Measurements from ENCODE around the gene ZNF92.
"Not testable (repeated sequence)": the region's sequence is repeated elsewhere in the genome, so short reads cannot be mapped to it uniquely, and the experiment has no call there.

Gene ZNF92

DNA sequence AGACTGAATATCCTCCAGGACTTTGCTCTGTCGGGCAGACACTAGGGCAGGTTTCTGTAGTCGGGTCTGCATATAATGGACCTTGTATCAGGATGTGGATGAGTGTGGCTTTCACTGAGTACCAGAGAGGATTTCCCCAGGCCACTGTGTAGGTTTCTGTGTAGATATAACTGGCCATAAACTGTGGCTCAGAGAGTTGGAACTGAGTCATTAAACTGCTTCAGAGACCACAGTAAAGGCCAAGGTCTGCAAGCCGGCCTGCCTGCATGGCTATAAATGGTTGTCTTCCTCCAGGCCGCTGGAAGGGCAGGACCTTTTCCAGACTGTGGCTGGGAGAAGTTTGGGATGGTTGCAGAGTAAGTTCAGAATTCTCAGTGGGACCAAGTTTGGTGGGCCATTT lies 16.9 kb downstream of the ZNF92 start:
- Histone ChIP-seq H3K36me3 (ENCODE audit: insufficient read depth, low read length) (peaks cover 95% of the 10 kb centered on the region), H4K20me1 (ENCODE audit: insufficient read depth, low read length) (no peaks in the 10 kb centered on the region), H3K27me3 (ENCODE audit: insufficient read depth, low read length) (no peaks in the 10 kb centered on the region), H2AFZ (ENCODE audit: low read length) (no peak overlapping the region), H3K9me2 (ENCODE audit: low read depth, low read length) (no peaks in the 10 kb centered on the region), H3K27ac (ENCODE audit: low read depth, low read length, poor library complexity, severe bottlenecking) (no peak overlapping the region), H3K9me3 (ENCODE audit: low read length) (peaks cover 9% of the 10 kb centered on the region), H3K79me2 (ENCODE audit: insufficient read depth, low read length) (peaks cover 77% of the 10 kb centered on the region), H3F3A (ENCODE audit: insufficient read depth, low read length) (no peaks in the 10 kb centered on the region), H3K4me2 (ENCODE audit: low read length) (no peak overlapping the region), H3K4me1 (ENCODE audit: insufficient read depth, low read length, severe bottlenecking) (no peaks in the 10 kb centered on the region), H3K9ac (ENCODE audit: low read length) (no peak overlapping the region), H3K4me3 (ENCODE audit: low read depth, low read length, poor library complexity, severe bottlenecking) (no peak overlapping the region)
- no peak for TF ChIP-seq EZH2 (IDR thresholded peaks at IDR 0.05; ENCODE audit: borderline replicate concordance, low read length)
- TF ChIP-seq CTCF (IDR thresholded peaks at IDR 0.05; ENCODE audit: low read length), result no peak

DNA sequence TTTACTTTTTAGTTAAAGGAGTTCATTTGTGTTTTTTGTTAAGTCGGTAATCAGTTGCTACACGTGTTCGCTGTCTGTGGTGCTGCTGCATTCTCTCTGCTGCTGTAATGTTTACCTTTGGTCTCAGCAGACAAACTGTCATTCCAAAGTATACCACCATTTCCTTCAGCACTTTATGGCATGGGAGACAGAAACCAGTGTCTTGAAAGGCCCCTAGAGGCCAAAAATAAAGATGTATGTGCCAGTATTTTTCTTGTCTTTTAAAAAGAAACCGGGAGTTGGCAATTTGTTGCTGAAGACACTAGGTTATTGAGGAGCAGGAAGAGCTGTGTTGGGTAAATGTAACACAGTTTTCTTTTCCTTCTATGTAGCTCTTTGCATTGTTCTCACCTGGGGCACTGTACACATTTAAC lies 24.1 kb downstream of the ZNF92 start:
- no peak overlapping the region for H3K4me3 ChIP-seq (ENCODE audit: low read depth, low read length, poor library complexity, severe bottlenecking)
- no peak overlapping the region for H3K27ac ChIP-seq (ENCODE audit: low read depth, low read length, poor library complexity, severe bottlenecking)
- no peak overlapping the region for H2AFZ ChIP-seq (ENCODE audit: low read length)
- H3K27me3 ChIP-seq (ENCODE audit: insufficient read depth, low read length), result no peaks in the 10 kb centered on the region
- peaks cover 46% of the 10 kb centered on the region for H3K9me3 ChIP-seq (ENCODE audit: low read length)
- peaks cover 83% of the 10 kb centered on the region for H3K36me3 ChIP-seq (ENCODE audit: insufficient read depth, low read length)
- no peaks in the 10 kb centered on the region for H4K20me1 ChIP-seq (ENCODE audit: insufficient read depth, low read length)
- H3K9me2 ChIP-seq (ENCODE audit: low read depth, low read length), result no peaks in the 10 kb centered on the region
- peaks cover 48% of the 10 kb centered on the region for H3K79me2 ChIP-seq (ENCODE audit: insufficient read depth, low read length)
- H3F3A ChIP-seq (ENCODE audit: insufficient read depth, low read length), result no peaks in the 10 kb centered on the region
- H3K4me2 ChIP-seq (ENCODE audit: low read length), result no peak overlapping the region
- H3K9ac ChIP-seq (ENCODE audit: low read length), result no peak overlapping the region
- TF ChIP-seq CTCF (IDR thresholded peaks at IDR 0.05; ENCODE audit: low read length) (no peak), EZH2 (IDR thresholded peaks at IDR 0.05; ENCODE audit: borderline replicate concordance, low read length) (no peak)
- no peaks in the 10 kb centered on the region for H3K4me1 ChIP-seq (ENCODE audit: insufficient read depth, low read length, severe bottlenecking)

DNA sequence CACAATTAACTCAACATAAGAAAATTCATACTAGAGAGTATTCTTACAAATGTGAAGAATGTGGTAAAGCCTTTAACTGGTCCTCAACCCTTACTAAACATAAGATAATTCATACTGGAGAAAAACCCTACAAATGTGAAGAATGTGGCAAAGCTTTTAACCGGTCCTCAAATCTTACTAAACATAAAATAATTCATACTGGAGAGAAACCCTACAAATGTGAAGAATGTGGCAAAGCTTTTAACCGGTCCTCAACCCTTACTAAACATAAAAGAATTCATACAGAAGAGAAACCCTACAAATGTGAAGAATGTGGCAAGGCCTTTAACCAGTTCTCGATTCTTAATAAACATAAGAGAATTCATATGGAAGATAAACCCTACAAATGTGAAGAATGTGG lies 25.0 kb downstream of the ZNF92 start:
- H3K9ac ChIP-seq (ENCODE audit: low read length); H3K4me1 ChIP-seq (ENCODE audit: insufficient read depth, low read length, severe bottlenecking): not testable (repeated sequence)

DNA sequence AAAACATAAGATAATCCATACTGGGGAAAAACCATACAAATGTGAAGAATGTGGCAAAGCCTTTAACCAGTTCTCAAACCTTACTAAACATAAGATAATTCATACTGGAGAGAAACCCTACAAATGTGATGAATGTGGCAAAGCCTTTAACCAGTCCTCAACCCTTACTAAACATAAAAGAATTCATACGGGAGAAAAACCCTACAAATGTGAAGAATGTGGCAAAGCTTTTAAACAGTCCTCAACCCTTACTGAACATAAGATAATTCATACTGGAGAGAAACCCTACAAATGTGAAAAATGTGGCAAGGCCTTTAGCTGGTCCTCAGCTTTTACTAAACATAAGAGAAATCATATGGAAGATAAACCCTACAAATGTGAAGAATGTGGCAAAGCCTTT lies 25.4 kb downstream of the ZNF92 start:
- H3K4me3 ChIP-seq (ENCODE audit: low read depth, low read length, poor library complexity, severe bottlenecking); H3F3A ChIP-seq (ENCODE audit: insufficient read depth, low read length); H3K9ac ChIP-seq (ENCODE audit: low read length); H3K27me3 ChIP-seq (ENCODE audit: insufficient read depth, low read length); H3K9me2 ChIP-seq (ENCODE audit: low read depth, low read length); H2AFZ ChIP-seq (ENCODE audit: low read length); H4K20me1 ChIP-seq (ENCODE audit: insufficient read depth, low read length); H3K4me1 ChIP-seq (ENCODE audit: insufficient read depth, low read length, severe bottlenecking); H3K27ac ChIP-seq (ENCODE audit: low read depth, low read length, poor library complexity, severe bottlenecking); H3K4me2 ChIP-seq (ENCODE audit: low read length): not testable (repeated sequence)
- Histone ChIP-seq H3K36me3 (ENCODE audit: insufficient read depth, low read length) (peaks cover 70% of the 10 kb centered on the region), H3K9me3 (ENCODE audit: low read length) (peaks cover 48% of the 10 kb centered on the region), H3K79me2 (ENCODE audit: insufficient read depth, low read length) (peaks cover 34% of the 10 kb centered on the region)

More for the DNA sequence above, 25.0 kb downstream of the ZNF92 start:
- Histone ChIP-seq H3K9me3 (ENCODE audit: low read length) (peaks cover 46% of the 10 kb centered on the region), H3K79me2 (ENCODE audit: insufficient read depth, low read length) (peaks cover 39% of the 10 kb centered on the region), H3K36me3 (ENCODE audit: insufficient read depth, low read length) (peaks cover 74% of the 10 kb centered on the region)
- not testable (repeated sequence) for H2AFZ ChIP-seq (ENCODE audit: low read length); H3K4me2 ChIP-seq (ENCODE audit: low read length); H4K20me1 ChIP-seq (ENCODE audit: insufficient read depth, low read length); H3K27ac ChIP-seq (ENCODE audit: low read depth, low read length, poor library complexity, severe bottlenecking); H3F3A ChIP-seq (ENCODE audit: insufficient read depth, low read length); H3K27me3 ChIP-seq (ENCODE audit: insufficient read depth, low read length); H3K9me2 ChIP-seq (ENCODE audit: low read depth, low read length); H3K4me3 ChIP-seq (ENCODE audit: low read depth, low read length, poor library complexity, severe bottlenecking)

All from OCI-LY1 (cell line).